HG02885 (cell line): Measurements from ENCODE around the gene EOGT.

ENCODE experiments used
- ATAC-seq: cut with Tn5 transposase; IDR thresholded peaks from one replicate; pipeline ENCODE4 v1.9.1; 2021; ENCODE audit warnings: mild to moderate bottlenecking; ENCODE audit not compliant: unreplicated experiment, poor library complexity

The EOGT gene

DNA sequence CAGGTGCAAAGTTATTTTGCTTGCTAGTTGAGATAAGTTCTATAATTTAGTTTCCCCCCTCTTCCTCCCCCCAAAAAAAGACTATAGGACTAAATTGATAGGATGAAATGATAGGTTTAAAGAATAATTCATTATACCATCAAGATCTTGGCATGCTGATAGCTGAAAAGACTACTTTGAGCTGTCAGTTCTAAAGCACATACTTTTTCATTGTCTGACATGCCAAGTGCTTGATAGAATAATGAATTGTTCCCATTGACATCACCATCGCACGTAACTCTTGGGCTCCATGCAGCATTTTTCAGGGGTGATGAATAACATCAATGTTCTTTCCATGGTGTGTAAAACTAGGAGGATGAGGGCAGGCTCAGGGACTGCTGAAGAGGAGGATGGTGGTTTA is 48.8 kb downstream of the EOGT start:
- no peak for ATAC-seq

DNA sequence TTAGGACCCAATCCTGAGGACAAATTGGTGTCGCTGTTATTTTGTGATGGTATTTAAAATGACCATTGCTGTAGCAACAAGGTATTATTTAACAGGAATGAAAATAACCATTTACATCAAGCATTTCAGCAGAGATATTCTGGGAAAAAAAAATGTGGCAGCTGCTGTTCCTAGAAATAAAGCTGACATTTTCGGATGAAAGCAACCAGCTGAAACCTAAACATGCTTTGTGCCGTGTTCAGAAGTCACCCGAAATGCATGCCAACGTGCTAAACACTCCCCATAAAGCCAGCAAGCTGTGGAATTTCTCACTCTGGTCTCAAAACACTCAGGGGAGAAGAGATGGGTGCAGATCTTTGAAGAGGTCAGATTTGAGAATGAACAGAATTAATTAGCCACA is 49.6 kb downstream of the EOGT start:
- no peak for ATAC-seq

- no peak for ATAC-seq
Observed at GRCh38 chr3:68963376-68963775, 50.1 kb downstream of the EOGT start.

GRCh38 chr3:68958932-68959331 is 54.6 kb downstream of the EOGT start:
- ATAC-seq, result no peak

DNA sequence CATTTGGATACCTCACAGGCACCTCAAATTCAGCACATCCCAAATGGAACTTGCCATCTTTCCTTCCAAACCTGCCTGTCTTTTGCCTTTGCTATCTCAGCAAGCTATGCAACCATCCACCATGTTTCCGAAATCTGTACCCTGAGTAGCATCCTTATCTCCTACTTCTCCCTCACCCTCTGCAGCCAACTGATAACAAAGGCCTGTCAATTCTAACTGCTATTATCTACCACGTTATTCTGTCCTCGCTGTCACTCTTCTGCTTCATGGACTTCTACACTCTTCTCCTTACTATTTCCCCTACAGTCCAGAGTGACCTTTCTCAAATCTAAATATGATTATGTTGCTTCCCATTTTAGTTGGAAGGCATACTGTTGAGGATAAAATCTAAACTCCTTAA is 55.6 kb downstream of the EOGT start:
- no peak for ATAC-seq

- ATAC-seq, result peak; percentile 60
Observed at GRCh38 chr3:68953816-68954444, 59.6 kb downstream of the EOGT start.

DNA sequence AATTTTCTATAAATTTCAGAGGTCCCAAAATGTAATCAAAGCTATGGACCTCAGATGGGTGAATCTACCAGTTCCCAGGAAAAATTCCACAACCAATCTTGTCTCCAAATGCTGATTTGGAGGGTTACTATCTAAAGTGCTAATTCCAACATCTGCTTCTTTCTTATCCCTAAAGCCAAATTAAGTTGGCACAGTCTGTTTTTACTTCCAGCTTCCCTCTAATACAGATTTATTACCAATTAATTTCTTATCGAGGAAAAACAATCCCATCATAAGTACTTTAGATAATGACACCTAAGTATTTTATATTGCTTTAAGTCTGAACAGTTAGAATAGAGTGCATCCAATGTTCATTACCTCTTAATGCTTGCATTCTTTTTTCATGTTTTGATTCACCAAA is 68.3 kb downstream of the EOGT start:
- no peak for ATAC-seq

- no peak for ATAC-seq
Observed at GRCh38 chr3:68943753-68944500, 69.6 kb downstream of the EOGT start.

- no peak for ATAC-seq
Observed at GRCh38 chr3:68941055-68941454, 72.4 kb downstream of the EOGT start.

DNA sequence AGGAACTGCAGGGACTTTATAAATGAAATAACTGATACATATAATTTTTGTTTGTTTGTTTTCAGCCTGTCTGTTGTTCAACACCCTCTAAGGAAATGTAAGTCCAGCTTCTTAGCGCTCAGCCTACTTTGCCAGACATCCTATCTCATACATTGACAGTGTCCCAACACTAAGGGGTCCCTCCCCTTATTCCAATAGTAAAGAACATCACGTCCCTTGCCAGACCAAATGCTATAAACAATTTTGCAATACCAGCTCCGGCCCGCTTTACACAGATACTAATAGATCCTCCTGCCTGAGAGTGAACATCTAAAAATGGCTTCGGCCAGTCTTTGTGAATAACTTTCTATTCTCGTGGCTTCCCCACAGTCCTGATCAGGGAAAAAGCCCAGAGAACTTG is 76.6 kb downstream of the EOGT start:
- no peak for ATAC-seq

GRCh38 chr3:68935778-68936177 is 77.7 kb downstream of the EOGT start:
- ATAC-seq, result no peak

GRCh38 chr3:68931406-68932149 is 81.9 kb downstream of the EOGT start:
- ATAC-seq, result no peak
